Inflammatory macrophage treated with lipopolysaccharide for 4 hours (primary cell): ENCODE results near the gene IRX3.

Source experiments
- DNase-seq: peaks from one replicate; pipeline ENCODE4 v3.0.0-alpha.2; 2020

IRX3 gene

GRCh38 chr16:54290833-54291655 is 4.5 kb upstream of the IRX3 start:
- DNase-seq: no peak

GRCh38 chr16:54289945-54290832 is 3.6 kb upstream of the IRX3 start:
- no peak for DNase-seq

- no peak for DNase-seq
Observed at GRCh38 chr16:54289242-54289944, 2.8 kb upstream of the IRX3 start.

- no peak for DNase-seq
Observed at GRCh38 chr16:54288835-54289241, 2.3 kb upstream of the IRX3 start.

- no peak for DNase-seq
Observed at GRCh38 chr16:54288030-54288834, 1.6 kb upstream of the IRX3 start.

GRCh38 chr16:54287131-54288029 is 793 bp upstream of the IRX3 start:
- no peak for DNase-seq

GRCh38 chr16:54286090-54286365 is 559 bp downstream of the IRX3 start:
- no peak for DNase-seq

- DNase-seq: no peak
Observed at GRCh38 chr16:54285414-54286089, 1.0 kb downstream of the IRX3 start.

GRCh38 chr16:54284931-54285413 is 1.6 kb downstream of the IRX3 start:
- DNase-seq: no peak

GRCh38 chr16:54284319-54284930 is 2.2 kb downstream of the IRX3 start:
- DNase-seq: no peak

- DNase-seq: no peak
Observed at GRCh38 chr16:54283725-54284318, 2.8 kb downstream of the IRX3 start.

GRCh38 chr16:54282928-54283724 is 3.5 kb downstream of the IRX3 start:
- no peak for DNase-seq

- DNase-seq: no peak
Observed at GRCh38 chr16:54282202-54282927, 4.2 kb downstream of the IRX3 start.

- DNase-seq: no peak
Observed at GRCh38 chr16:54281535-54282201, 4.9 kb downstream of the IRX3 start.

GRCh38 chr16:54280751-54281150 is 5.8 kb downstream of the IRX3 start:
- no peak for DNase-seq

- no peak for DNase-seq
Observed at GRCh38 chr16:54277845-54278703, 8.5 kb downstream of the IRX3 start.

GRCh38 chr16:54275956-54276355 is 10.6 kb downstream of the IRX3 start:
- DNase-seq: no peak
